GM23248 (cell line): ENCODE data around the gene ZNF764.

Source experiments
- EZH2 ChIP-seq: fragments of 200-600 bp; sonication (generic); IDR thresholded peaks from 2 replicates; pipeline ENCODE4 v1.6.1; 2018; ENCODE audit warnings: antibody characterized with exemption, mild to moderate bottlenecking; ENCODE audit not compliant: insufficient read depth, poor library complexity, severe bottlenecking
- EZH2phosphoT487 ChIP-seq: fragments of 200-600 bp; sonication (generic); IDR thresholded peaks from 2 replicates; pipeline ENCODE4 v1.6.1; 2018; ENCODE audit warnings: antibody characterized with exemption, moderate library complexity, mild to moderate bottlenecking, low read depth; ENCODE audit not compliant: insufficient read depth

DNA sequence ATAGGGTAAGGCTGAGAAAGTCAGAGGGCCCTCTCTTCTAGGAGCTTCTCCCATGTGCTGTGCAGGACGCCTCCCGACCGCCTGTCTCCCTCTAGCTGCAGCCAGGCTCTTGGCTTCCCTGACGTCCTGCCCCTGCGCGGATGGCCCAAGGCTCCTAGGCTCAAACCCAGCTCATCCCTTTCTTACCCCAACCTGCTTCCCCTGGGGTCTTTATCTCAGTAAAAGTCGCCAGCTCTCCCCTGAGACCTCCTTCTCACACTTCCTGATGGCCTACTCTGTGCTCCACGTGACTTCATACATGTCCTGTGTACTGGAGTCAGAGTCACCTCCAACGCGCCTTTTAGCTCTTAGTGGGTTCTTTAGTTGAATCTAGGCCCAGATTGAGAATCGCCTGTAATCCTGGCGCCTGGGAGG, 22.4 kb downstream of the ZNF764 start:
- no peak for TF ChIP-seq EZH2
- TF ChIP-seq EZH2phosphoT487: no peak
